Thyroid gland (tissue), 4 donors: ENCODE results near the gene ZBTB17. TPM values are rescaled to one million over a fixed set of nuclear protein-coding genes. Genes with fewer than 3 reads are reported as not detected.
A peak's percentile ranks its signal among the peaks of the same experiment; 100 is the strongest.

Experiments used
- DNase-seq, 2 donors: peaks; one replicate each; pipeline ENCODE4 v3.0.0-alpha.2; 2019
- H3K27ac ChIP-seq, 3 donors: fragments of 200-600 bp; sonication (generic); 1 replicate in 2 of 3; 2 replicates in 1 of 3; pipeline ENCODE4 v1.5.1; 2016 to 2019; ENCODE audit warnings: mild to moderate bottlenecking in 1 of 3, moderate library complexity in 1 of 3
- H3K27me3 ChIP-seq: fragments of 200-600 bp; sonication (generic); one replicate; pipeline ENCODE4 v1.5.1; 2019
- H3K36me3 ChIP-seq, 2 donors: fragments of 200-600 bp; sonication (generic); one replicate each; pipeline ENCODE4 v1.5.1; 2016 to 2019
- H3K4me1 ChIP-seq, 2 donors: fragments of 200-600 bp; sonication (generic); one replicate each; pipeline ENCODE4 v1.5.1; 2017 to 2019
- H3K4me3 ChIP-seq, 3 donors: fragments of 200-600 bp; sonication (generic); replicated peaks in 1 of 3; 1 replicate in 2 of 3; 2 replicates in 1 of 3; pipeline ENCODE4 v1.5.1; 2016; ENCODE audit warnings: mild to moderate bottlenecking in 1 of 3
- H3K9me3 ChIP-seq: fragments of 200-600 bp; sonication (generic); one replicate; pipeline ENCODE4 v1.5.1; 2017
- CTCF ChIP-seq, 6 experiments: fragments of 200-600 bp in 3 of 6; fragments of 450-650 bp in 3 of 6; sonication (generic) in 3 of 6; IDR thresholded peaks; one replicate each; pipeline ENCODE4 v1.5.1; 2016 to 2019; ENCODE audit warnings: antibody characterized with exemption in 6 of 6, mild to moderate bottlenecking in 2 of 6, inconsistent platforms in 1 of 6, moderate library complexity in 1 of 6
- POLR2A ChIP-seq, 2 donors: fragments of 450-650 bp; IDR thresholded peaks; one replicate each; pipeline ENCODE4 v1.6.1; 2017; ENCODE audit warnings: antibody characterized with exemption in 2 of 2, mild to moderate bottlenecking in 2 of 2, moderate library complexity in 1 of 2
- WGBS, 2 donors: methylation state at CpG; one replicate each; pipeline ENCODE4 v1.1.5; 2017; 5-methylcytosine and 5-hydroxymethylcytosine counted together
- intact Hi-C: fragments of 100-400 bp; cut with DNase I; formaldehyde crosslinking; loops from one replicate; pipeline ENCODE4 v1.15.1; 2023
- total RNA-seq, 4 donors: library from RNA; depleted of rRNA; stranded (reverse); fragments of >200 nt; gene quantifications; one replicate each; pipeline ENCODE4 v1.2.3, GENCODE V29; 2016

The ZBTB17 gene
- total RNA-seq, 4 donors from 2014 or later: 31.4 to 52.1 (median 36.1) TPM

DNA sequence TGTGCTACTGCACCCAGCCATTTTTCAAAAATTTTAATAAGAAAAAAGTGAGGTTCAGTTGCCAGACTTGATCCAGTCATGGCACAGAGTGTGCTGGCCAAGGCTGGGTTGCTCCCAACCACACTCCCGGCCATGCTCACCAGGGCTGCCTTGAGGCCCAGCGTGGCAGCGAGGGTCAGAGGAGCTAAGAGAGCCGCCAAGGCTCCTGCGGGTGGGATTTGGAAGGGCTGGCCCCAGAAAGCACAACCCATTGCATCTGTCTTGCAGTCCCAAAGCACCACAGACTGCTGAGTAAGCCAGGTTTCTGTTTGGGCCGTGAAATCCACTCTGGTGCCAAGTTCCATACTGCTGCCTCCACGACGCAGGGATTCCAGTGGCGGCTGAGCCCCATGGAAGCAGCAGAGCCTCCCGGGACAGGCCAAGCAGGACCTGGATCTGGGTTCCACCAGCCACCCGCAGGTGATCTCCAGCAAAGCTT is 22.6 kb downstream of the ZBTB17 start:
- Histone ChIP-seq H3K27ac (peak overlapping the region in 2 of 3 donors; percentile 49 to 96), H3K27me3 (no peaks in the 10 kb centered on the region), H3K4me1 (peaks cover 69 to 87% of the 10 kb centered on the region in 2 donors), H3K36me3 (no peaks in the 10 kb centered on the region), H3K9me3 (no peaks in the 10 kb centered on the region), H3K4me3 (no peak overlapping the region)
- intact Hi-C loops: no loop called here
- DNase-seq: peak in 1 of 2 donors; percentile 36
- TF ChIP-seq POLR2A (IDR thresholded peaks at IDR 0.05) (no peak), CTCF (IDR thresholded peaks at IDR 0.05) (no peak)
- 80 to 92% methylated on average over 8 to 10 of the region's 11 CpGs for WGBS, 2 donors

DNA sequence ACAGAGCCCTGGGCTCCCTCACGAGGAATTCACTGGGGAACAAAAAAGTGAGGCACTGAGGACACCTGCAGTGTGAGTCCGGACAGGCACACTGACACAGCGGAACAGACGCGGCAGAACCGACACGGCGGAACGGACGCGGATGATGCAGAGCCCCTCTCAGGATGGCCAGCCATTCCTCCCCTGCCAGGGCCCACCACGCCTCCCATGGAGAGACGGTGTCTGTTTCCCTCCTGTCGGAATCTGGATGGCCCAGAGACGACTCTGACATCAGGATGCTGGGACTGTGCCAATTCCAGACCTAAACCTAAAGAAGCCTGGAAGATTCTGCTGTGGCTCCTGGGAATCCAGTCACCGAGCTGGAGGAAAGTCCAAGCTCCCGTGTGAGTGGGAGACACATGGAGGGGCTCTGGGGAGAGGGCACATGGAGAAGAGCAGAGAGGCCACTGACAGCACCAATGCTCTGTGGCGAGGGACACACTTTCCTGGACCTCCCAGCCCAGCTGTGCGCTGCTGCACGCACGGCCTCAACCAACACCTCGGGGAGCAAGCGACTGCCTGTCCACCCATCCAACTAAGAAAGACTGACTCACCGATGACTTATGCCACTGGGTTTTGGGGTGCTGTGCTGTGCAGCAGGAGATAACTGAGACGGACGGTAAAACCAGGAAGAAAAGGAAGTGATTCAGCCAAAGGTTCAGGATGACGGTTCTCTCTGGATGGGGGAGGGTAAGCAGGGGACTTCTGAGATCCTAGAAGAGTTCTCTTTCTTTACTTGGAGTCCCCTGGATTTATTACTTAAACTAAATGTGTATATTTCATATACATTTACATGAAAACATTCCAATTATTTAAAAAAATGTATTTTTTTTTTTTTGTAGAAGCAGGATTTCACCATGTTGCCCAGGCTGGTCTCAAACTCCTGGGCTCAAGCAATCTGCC is 23.3 kb downstream of the ZBTB17 start:
- H3K4me3 ChIP-seq: no peak overlapping the region
- peaks cover 74 to 87% of the 10 kb centered on the region in 2 donors for H3K4me1 ChIP-seq
- no peaks in the 10 kb centered on the region for H3K9me3 ChIP-seq
- intact Hi-C loops: no loop called here
- no peaks in the 10 kb centered on the region for H3K27me3 ChIP-seq
- no peaks in the 10 kb centered on the region for H3K36me3 ChIP-seq
- TF ChIP-seq POLR2A (IDR thresholded peaks at IDR 0.05): no peak
- TF ChIP-seq CTCF (IDR thresholded peaks at IDR 0.05): no peak
- no peak for DNase-seq
- WGBS, 2 donors: 84 to 93% methylated on average over 24 to 25 of the region's 27 CpGs
- H3K27ac ChIP-seq: peak overlapping the region in 2 of 3 donors; percentile 96 to 98

GRCh38 chr1:15951341-15952153 is 24.4 kb downstream of the ZBTB17 start:
- intact Hi-C loops: no loop called here
- no peak overlapping the region for H3K4me3 ChIP-seq
- H3K4me1 ChIP-seq: peaks cover 68 to 87% of the 10 kb centered on the region in 2 donors
- no peaks in the 10 kb centered on the region for H3K9me3 ChIP-seq
- H3K27me3 ChIP-seq: no peaks in the 10 kb centered on the region
- DNase-seq: no peak
- TF ChIP-seq CTCF (IDR thresholded peaks at IDR 0.05) (no peak), POLR2A (IDR thresholded peaks at IDR 0.05) (no peak)
- peak overlapping the region; percentile 88 to 98 (median 96) for H3K27ac ChIP-seq
- no peaks in the 10 kb centered on the region for H3K36me3 ChIP-seq
- 79 to 84% methylated on average over 23 of the region's 23 CpGs for WGBS, 2 donors

GRCh38 chr1:15950763-15951295 is 25.1 kb downstream of the ZBTB17 start:
- peaks cover 65 to 80% of the 10 kb centered on the region in 2 donors for H3K4me1 ChIP-seq
- H3K4me3 ChIP-seq: no peak overlapping the region
- H3K9me3 ChIP-seq: no peaks in the 10 kb centered on the region
- H3K27me3 ChIP-seq: no peaks in the 10 kb centered on the region
- H3K36me3 ChIP-seq: peaks cover 0 to 4% of the 10 kb centered on the region in 2 donors
- intact Hi-C loops: no loop called here
- peak overlapping the region; percentile 88 to 98 (median 96) for H3K27ac ChIP-seq
- TF ChIP-seq POLR2A (IDR thresholded peaks at IDR 0.05): no peak
- TF ChIP-seq CTCF (IDR thresholded peaks at IDR 0.05): no peak
- WGBS, 2 donors: 59 to 71% methylated on average over 10 of the region's 10 CpGs
- no peak for DNase-seq
